Memory B cell (primary cell): ENCODE data around the gene AZIN2.

Experiments used
- ATAC-seq: fragments of 150-1000 bp; cut with Tn5 transposase; 2 replicates; pipeline ENCODE4 v1.10.0; 2021; ENCODE audit warnings: low read depth, mild to moderate bottlenecking, moderate library complexity
- DNase-seq, 2 donors: peaks; one replicate each; pipeline ENCODE4 v3.0.0; 2022; ENCODE audit warnings: low spot score in 2 of 2
- H3K27ac Mint-ChIP-seq: one replicate; pipeline ENCODE4 v1.8.0; 2022; ENCODE audit warnings: mild to moderate bottlenecking, moderate library complexity, mixed read lengths
- H3K27me3 Mint-ChIP-seq: one replicate; pipeline ENCODE4 v1.8.0; 2022; ENCODE audit warnings: mixed read lengths
- H3K36me3 Mint-ChIP-seq: one replicate; pipeline ENCODE4 v1.8.0; 2022; ENCODE audit warnings: mild to moderate bottlenecking, mixed read lengths
- H3K4me1 Mint-ChIP-seq: one replicate; pipeline ENCODE4 v1.8.0; 2022; ENCODE audit warnings: mixed read lengths
- H3K4me3 Mint-ChIP-seq: one replicate; pipeline ENCODE4 v1.8.0; 2022; ENCODE audit warnings: mild to moderate bottlenecking, moderate library complexity, mixed read lengths
- H3K9me3 Mint-ChIP-seq: one replicate; pipeline ENCODE4 v1.8.0; 2022; ENCODE audit warnings: mixed read lengths

Gene AZIN2

DNA sequence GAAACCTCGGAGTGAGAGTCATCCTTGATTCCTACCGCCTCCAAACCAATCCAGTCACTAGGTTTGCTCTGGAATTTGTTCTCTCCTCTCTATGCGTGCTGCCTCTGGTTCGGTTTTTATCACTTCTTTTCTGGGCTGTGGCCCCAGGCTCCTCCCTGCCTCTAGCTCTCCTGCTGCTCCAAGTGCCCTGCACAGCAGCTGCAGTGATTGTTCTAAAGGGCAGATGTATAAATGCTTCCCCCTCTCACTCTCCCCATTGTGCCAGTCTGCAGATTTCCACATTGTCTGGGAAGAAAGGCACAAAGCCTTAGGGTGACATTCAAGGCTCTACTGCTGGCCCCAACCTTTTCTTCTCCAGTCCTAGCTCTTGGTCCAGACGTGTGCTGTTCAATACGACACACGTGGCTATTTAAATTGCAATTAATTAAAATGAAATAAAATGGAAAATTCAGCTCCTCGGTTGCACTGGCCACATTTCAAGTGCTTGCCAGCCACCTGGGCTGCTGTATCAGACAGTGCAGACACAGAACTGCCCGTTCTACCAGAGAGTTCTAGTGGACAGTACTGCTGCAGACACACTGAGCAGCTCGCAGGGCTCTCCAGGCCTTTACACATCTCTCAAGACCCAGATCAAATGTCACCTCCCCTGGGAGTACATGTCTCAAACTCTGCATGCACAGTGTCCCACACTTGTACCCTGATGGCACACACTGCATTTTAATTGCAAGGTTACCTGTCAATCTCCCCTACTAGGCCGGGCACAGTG lies 88.5 kb downstream of the AZIN2 start:
- H3K27me3 Mint-ChIP-seq = no peaks in the 10 kb centered on the region
- H3K4me3 Mint-ChIP-seq = no peak overlapping the region
- no peak overlapping the region for H3K27ac Mint-ChIP-seq
- H3K4me1 Mint-ChIP-seq = peaks cover 14% of the 10 kb centered on the region
- DNase-seq (no peak), ATAC-seq (no peak)
- peaks cover 28% of the 10 kb centered on the region for H3K36me3 Mint-ChIP-seq
- no peaks in the 10 kb centered on the region for H3K9me3 Mint-ChIP-seq
